HCT116 (cell line): ENCODE measurements around the gene SMDT1. TPM values are rescaled to one million over a fixed set of nuclear protein-coding genes. Genes with fewer than 3 reads are reported as not detected.

Source experiments
- ATAC-seq: fragments of 200-7000 bp; cut with Tn5 transposase; 2 replicates; pipeline ENCODE4 v1.9.1; 2020; ENCODE audit warnings: mild to moderate bottlenecking, moderate library complexity
- BruUV-seq: library from RNA; stranded (reverse); fragments of 400-500 nt; replicated peaks from 2 replicates; lab custom pipeline; 2021; lab: Mats Ljungman, UMichigan
- CTCF ChIA-PET: fragments of 300-600 bp; sonication (Branson Sonifier 250); formaldehyde crosslinking; loops from one replicate; lab custom pipeline; 2021; ENCODE audit warnings: antibody characterized with exemption; lab: Charles Lee
- POLR2A ChIA-PET: fragments of 300-600, 350-600 bp; sonication (Branson Sonifier 250); formaldehyde crosslinking; loops from one replicate; lab custom pipeline; 2021; ENCODE audit warnings: antibody characterized with exemption; lab: Charles Lee
- RAD21 ChIA-PET, 2 experiments: fragments of 300-600 bp; sonication (Branson Sonifier 250); formaldehyde crosslinking; loops; one replicate each; lab custom pipeline; 2023; ENCODE audit warnings: low total read pairs in 2 of 2; ENCODE audit not compliant: uncharacterized antibody in 2 of 2, unreplicated experiment in 2 of 2, low non-redundant PET in 1 of 2; lab: Charles Lee
- DNase-seq: peaks from one replicate; pipeline ENCODE4 v3.0.0-alpha.2; 2010; ENCODE audit warnings: low read depth, low spot score
- H2AFZ ChIP-seq: fragments of 200-600 bp; shearing (Covaris generic), sonication (generic); 2 replicates; pipeline ENCODE4 v1.6.1; 2017; ENCODE audit warnings: low read depth, mixed run types, mixed read lengths, antibody characterized with exemption, low read length; ENCODE audit not compliant: poor library complexity, severe bottlenecking
- H3K27ac ChIP-seq: 2 replicates; pipeline ENCODE4 v1.5.1; 2012; ENCODE audit warnings: low read depth, low read length
- H3K27me3 ChIP-seq: fragments of 200-600 bp; sonication (generic); 2 replicates; pipeline ENCODE4 v1.6.1; 2016; ENCODE audit warnings: mixed run types, low read length, mixed read lengths; ENCODE audit not compliant: insufficient read depth
- H3K36me3 ChIP-seq, 2 experiments: fragments of 200-500 bp in 1 of 2; fragments of 200-600 bp in 1 of 2; sonication (Bioruptor generic) in 1 of 2; sonication (generic) in 1 of 2; 2 replicates each; pipeline versions ENCODE4 v1.5.1 to v1.6.1; 2014 to 2016; ENCODE audit warnings: low read length in 2 of 2, inconsistent platforms in 1 of 2, mixed read lengths in 1 of 2, mixed run types in 1 of 2; ENCODE audit not compliant: insufficient read depth in 2 of 2, control insufficient read depth in 1 of 2
- H3K4me1 ChIP-seq, 2 experiments: fragments of 200-600 bp in 1 of 2; sonication (generic) in 1 of 2; 2 replicates each; pipeline versions ENCODE4 v1.5.1 to v1.6.1; 2012 to 2017; ENCODE audit warnings: low read length in 2 of 2, inconsistent platforms in 1 of 2, mild to moderate bottlenecking in 1 of 2, mixed read lengths in 1 of 2, mixed run types in 1 of 2, moderate library complexity in 1 of 2; ENCODE audit not compliant: insufficient read depth in 2 of 2, control insufficient read depth in 1 of 2
- H3K4me2 ChIP-seq: fragments of 200-600 bp; sonication (generic); 2 replicates; pipeline ENCODE4 v1.6.1; 2017; ENCODE audit warnings: mixed run types, low read length, mixed read lengths
- H3K4me3 ChIP-seq, 2 experiments: fragments of 200-600 bp in 1 of 2; sonication (generic) in 1 of 2; replicated peaks in 1 of 2; 2 replicates each; pipeline ENCODE4 v1.5.1; 2011 to 2016; ENCODE audit warnings: low read length in 2 of 2, control low read depth in 1 of 2, low read depth in 1 of 2, mild to moderate bottlenecking in 1 of 2, mixed read lengths in 1 of 2, mixed run types in 1 of 2
- H3K79me2 ChIP-seq: fragments of 200-600 bp; sonication (generic); 2 replicates; pipeline ENCODE4 v1.6.1; 2017; ENCODE audit warnings: mild to moderate bottlenecking, mixed run types, low read length, moderate library complexity, mixed read lengths; ENCODE audit not compliant: insufficient read depth
- H3K9ac ChIP-seq: fragments of 200-600 bp; sonication (generic); 2 replicates; pipeline ENCODE4 v1.6.1; 2016; ENCODE audit warnings: low read length, mixed read lengths
- H3K9me2 ChIP-seq: fragments of 200-600 bp; sonication (generic), shearing (Covaris generic); 2 replicates; pipeline ENCODE4 v1.6.1; 2017; ENCODE audit warnings: mixed run types, mild to moderate bottlenecking, moderate library complexity; ENCODE audit not compliant: insufficient read depth
- H3K9me3 ChIP-seq, 2 experiments: fragments of 200-500 bp in 1 of 2; fragments of 200-600 bp in 1 of 2; sonication (Bioruptor generic) in 1 of 2; sonication (generic) in 1 of 2; 2 replicates each; pipeline ENCODE4 v1.6.1; 2014 to 2017; ENCODE audit warnings: low read length in 2 of 2, mixed read lengths in 2 of 2, inconsistent platforms in 1 of 2, low read depth in 1 of 2, mild to moderate bottlenecking in 1 of 2, mixed run types in 1 of 2, moderate library complexity in 1 of 2; ENCODE audit not compliant: control insufficient read depth in 1 of 2, insufficient read depth in 1 of 2
- H4K20me1 ChIP-seq: fragments of 200-600 bp; sonication (generic), shearing (Covaris generic); 2 replicates; pipeline ENCODE4 v1.6.1; 2017; ENCODE audit warnings: mixed run types, mild to moderate bottlenecking, moderate library complexity; ENCODE audit not compliant: insufficient read depth
- CBX3 ChIP-seq: IDR thresholded peaks from 2 replicates; pipeline ENCODE4 v1.6.1; 2012; ENCODE audit warnings: low read depth
- CEBPB ChIP-seq: IDR thresholded peaks from 2 replicates; pipeline ENCODE4 v1.6.1; 2012; ENCODE audit warnings: low read depth
- EGR1 ChIP-seq: IDR thresholded peaks from 2 replicates; pipeline ENCODE4 v1.6.1; 2012; ENCODE audit warnings: low read depth
- EZH2 ChIP-seq: fragments of 200-600 bp; sonication (generic); IDR thresholded peaks from 2 replicates; pipeline ENCODE4 v1.6.1; 2017; ENCODE audit warnings: antibody characterized with exemption, mixed run types
- EZH2phosphoT487 ChIP-seq: fragments of 200-600 bp; IDR thresholded peaks from 2 replicates; pipeline ENCODE4 v1.6.1; 2018; ENCODE audit warnings: antibody characterized with exemption, borderline replicate concordance
- FOSL1 ChIP-seq: IDR thresholded peaks from 2 replicates; pipeline ENCODE4 v1.6.1; 2012; ENCODE audit warnings: low read depth
- JUND ChIP-seq: IDR thresholded peaks from 2 replicates; pipeline ENCODE4 v1.6.1; 2012
- POLR2A ChIP-seq: IDR thresholded peaks from 2 replicates; pipeline ENCODE4 v1.7.0; 2011; ENCODE audit warnings: borderline replicate concordance; ENCODE audit not compliant: insufficient read depth, insufficient read length; ENCODE audit errors: extremely low read depth
- POLR2AphosphoS5 ChIP-seq: IDR thresholded peaks from 2 replicates; pipeline ENCODE4 v1.6.1; 2011; ENCODE audit warnings: mild to moderate bottlenecking, low read depth, low read length, moderate library complexity
- RAD21 ChIP-seq: IDR thresholded peaks from 2 replicates; pipeline ENCODE4 v1.6.1; 2012; ENCODE audit warnings: low read depth, mild to moderate bottlenecking
- SIN3A ChIP-seq: IDR thresholded peaks from 2 replicates; pipeline ENCODE4 v1.6.1; 2012; ENCODE audit warnings: low read depth
- SP1 ChIP-seq: IDR thresholded peaks from 2 replicates; pipeline ENCODE4 v1.6.1; 2012; ENCODE audit warnings: low read depth
- SRF ChIP-seq: IDR thresholded peaks from 2 replicates; pipeline ENCODE4 v1.6.1; 2012; ENCODE audit warnings: low read depth
- TCF7L2 ChIP-seq: IDR thresholded peaks from 2 replicates; pipeline ENCODE4 v1.7.0; 2011; ENCODE audit warnings: borderline replicate concordance, inconsistent platforms; ENCODE audit not compliant: insufficient read depth, insufficient read length; ENCODE audit errors: extremely low read depth
- YY1 ChIP-seq: IDR thresholded peaks from 2 replicates; pipeline ENCODE4 v1.6.1; 2011; ENCODE audit warnings: low read length, low read depth, moderate library complexity, mild to moderate bottlenecking; ENCODE audit not compliant: insufficient replicate concordance; ENCODE audit errors: extremely low read depth
- ZFX ChIP-seq: fragments of 450-650 bp; IDR thresholded peaks from 2 replicates; pipeline ENCODE4 v1.6.1; 2017
- ZNF274 ChIP-seq: fragments of 200-500 bp; sonication (Bioruptor generic); IDR thresholded peaks from 2 replicates; pipeline ENCODE4 v1.6.1; 2014; ENCODE audit warnings: mild to moderate bottlenecking, low read depth, low read length, inconsistent platforms
- intact Hi-C: fragments of 100-400 bp; cut with micrococcal nuclease; formaldehyde crosslinking; loops from 2 replicates; pipeline ENCODE4 v1.10.0; 2022
- total RNA-seq: library from RNA; stranded (reverse); gene quantifications from one replicate; pipeline ENCODE4 v1.2.1, GENCODE V29; 2021; ENCODE audit not compliant: unreplicated experiment
- TF ChIP-seq, protein P1 (sequence below): IDR thresholded peaks from 2 replicates; pipeline ENCODE4 v1.6.1; 2012; ENCODE audit warnings: low read depth
- TF ChIP-seq, protein P2 (sequence below): IDR thresholded peaks from 2 replicates; pipeline ENCODE4 v1.6.1; 2012
- TF ChIP-seq, protein P3 (sequence below): IDR thresholded peaks from 2 replicates; pipeline ENCODE4 v1.6.1; 2012

Gene SMDT1
- total RNA-seq, 1 experiment from 2014 or later: 51.9 TPM

DNA sequence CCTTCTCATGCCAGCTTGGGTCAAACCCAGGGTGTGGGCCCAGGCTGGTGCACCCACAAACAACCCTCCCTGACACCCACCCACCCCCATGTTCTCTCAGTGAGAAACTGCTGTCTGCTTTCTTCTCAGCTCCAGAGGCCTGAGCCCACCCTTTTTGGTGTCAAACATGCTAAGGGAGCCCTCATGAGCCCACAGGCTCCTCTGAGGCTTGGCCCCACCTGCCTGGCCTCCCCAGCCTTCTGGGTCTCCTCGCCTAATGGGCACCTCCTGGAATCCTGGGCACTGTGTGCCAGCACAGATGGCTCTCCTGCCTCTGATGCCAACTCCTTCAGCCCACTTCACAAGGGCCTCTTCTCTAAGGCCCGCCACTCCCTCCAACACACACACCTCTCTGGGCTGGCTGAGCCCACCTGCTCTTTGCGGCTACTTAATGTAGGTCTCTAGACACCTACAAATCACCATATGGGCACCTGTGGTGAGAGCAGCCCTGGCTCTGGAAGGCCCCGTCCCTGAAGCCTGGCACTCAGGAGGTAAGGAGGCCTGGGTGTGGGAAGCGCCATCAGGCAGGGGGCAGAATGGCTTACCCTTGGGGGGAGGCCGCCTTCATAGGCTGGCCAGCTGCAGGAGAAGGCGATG, 13.3 kb upstream of the SMDT1 start:
- Histone ChIP-seq H3K79me2 (no peaks in the 10 kb centered on the region), H3K4me1 (peaks cover 10 to 14% of the 10 kb centered on the region in 2 experiments), H3K27ac (no peak overlapping the region), H3K4me3 (no peak overlapping the region), H3K36me3 (peaks cover 3 to 4% of the 10 kb centered on the region in 2 experiments), H3K9me2 (no peaks in the 10 kb centered on the region), H3K9me3 (no peaks in the 10 kb centered on the region), H3K4me2 (no peak overlapping the region), H4K20me1 (no peaks in the 10 kb centered on the region), H2AFZ (no peak overlapping the region), H3K9ac (no peak overlapping the region), H3K27me3 (no peaks in the 10 kb centered on the region)
- intact Hi-C loops: no loop called here
- ChIA-PET CTCF (no interaction called here), RAD21 (no interaction called here), POLR2A (no interaction called here)
- TF ChIP-seq RAD21: no peak
- no peak for TF ChIP-seq ZNF274
- TF ChIP-seq, protein P1, sequence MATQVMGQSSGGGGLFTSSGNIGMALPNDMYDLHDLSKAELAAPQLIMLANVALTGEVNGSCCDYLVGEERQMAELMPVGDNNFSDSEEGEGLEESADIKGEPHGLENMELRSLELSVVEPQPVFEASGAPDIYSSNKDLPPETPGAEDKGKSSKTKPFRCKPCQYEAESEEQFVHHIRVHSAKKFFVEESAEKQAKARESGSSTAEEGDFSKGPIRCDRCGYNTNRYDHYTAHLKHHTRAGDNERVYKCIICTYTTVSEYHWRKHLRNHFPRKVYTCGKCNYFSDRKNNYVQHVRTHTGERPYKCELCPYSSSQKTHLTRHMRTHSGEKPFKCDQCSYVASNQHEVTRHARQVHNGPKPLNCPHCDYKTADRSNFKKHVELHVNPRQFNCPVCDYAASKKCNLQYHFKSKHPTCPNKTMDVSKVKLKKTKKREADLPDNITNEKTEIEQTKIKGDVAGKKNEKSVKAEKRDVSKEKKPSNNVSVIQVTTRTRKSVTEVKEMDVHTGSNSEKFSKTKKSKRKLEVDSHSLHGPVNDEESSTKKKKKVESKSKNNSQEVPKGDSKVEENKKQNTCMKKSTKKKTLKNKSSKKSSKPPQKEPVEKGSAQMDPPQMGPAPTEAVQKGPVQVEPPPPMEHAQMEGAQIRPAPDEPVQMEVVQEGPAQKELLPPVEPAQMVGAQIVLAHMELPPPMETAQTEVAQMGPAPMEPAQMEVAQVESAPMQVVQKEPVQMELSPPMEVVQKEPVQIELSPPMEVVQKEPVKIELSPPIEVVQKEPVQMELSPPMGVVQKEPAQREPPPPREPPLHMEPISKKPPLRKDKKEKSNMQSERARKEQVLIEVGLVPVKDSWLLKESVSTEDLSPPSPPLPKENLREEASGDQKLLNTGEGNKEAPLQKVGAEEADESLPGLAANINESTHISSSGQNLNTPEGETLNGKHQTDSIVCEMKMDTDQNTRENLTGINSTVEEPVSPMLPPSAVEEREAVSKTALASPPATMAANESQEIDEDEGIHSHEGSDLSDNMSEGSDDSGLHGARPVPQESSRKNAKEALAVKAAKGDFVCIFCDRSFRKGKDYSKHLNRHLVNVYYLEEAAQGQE: no peak
- no peak for TF ChIP-seq CEBPB
- TF ChIP-seq SP1: no peak
- TF ChIP-seq EZH2phosphoT487: no peak
- no peak for TF ChIP-seq EGR1
- no peak for TF ChIP-seq EZH2
- TF ChIP-seq FOSL1: no peak
- TF ChIP-seq POLR2A: no peak
- TF ChIP-seq JUND: no peak
- no peak for TF ChIP-seq SRF
- no peak for TF ChIP-seq SIN3A
- TF ChIP-seq, protein P2, sequence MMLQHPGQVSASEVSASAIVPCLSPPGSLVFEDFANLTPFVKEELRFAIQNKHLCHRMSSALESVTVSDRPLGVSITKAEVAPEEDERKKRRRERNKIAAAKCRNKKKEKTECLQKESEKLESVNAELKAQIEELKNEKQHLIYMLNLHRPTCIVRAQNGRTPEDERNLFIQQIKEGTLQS: no peak
- TF ChIP-seq CBX3: no peak
- TF ChIP-seq TCF7L2: no peak
- TF ChIP-seq YY1: no peak
- TF ChIP-seq ZFX: no peak
- TF ChIP-seq, protein P3, sequence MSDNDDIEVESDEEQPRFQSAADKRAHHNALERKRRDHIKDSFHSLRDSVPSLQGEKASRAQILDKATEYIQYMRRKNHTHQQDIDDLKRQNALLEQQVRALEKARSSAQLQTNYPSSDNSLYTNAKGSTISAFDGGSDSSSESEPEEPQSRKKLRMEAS: no peak
- TF ChIP-seq POLR2AphosphoS5: no peak
- BruUV-seq: no TSS peak
- ATAC-seq (no peak), DNase-seq (no peak)
